Measurements from ENCODE around the gene ACP3. TPM values are rescaled to one million over a fixed set of nuclear protein-coding genes. Genes with fewer than 3 reads are reported as not detected.

The ACP3 gene
- total RNA-seq, 2 donors from 2014 or later: 5.6 to 5.9 TPM

- no peaks in the 10 kb centered on the region for H3K36me3 ChIP-seq
- H3K27me3 ChIP-seq (replicated peaks; ENCODE audit: insufficient read depth): no peaks in the 10 kb centered on the region
- ATAC-seq (ENCODE audit: insufficient number of reproducible peaks, low FRiP score, low read depth): no peak
- no peak for DNase-seq (ENCODE audit: low spot score)
- TF ChIP-seq CTCF (IDR thresholded peaks at IDR 0.05): no peak
- H3K4me1 ChIP-seq (ENCODE audit: control insufficient read depth in 1 of 2, low read depth in 2 of 2): peaks cover 11 to 23% of the 10 kb centered on the region in 2 donors
- H3K9me3 ChIP-seq: no peaks in the 10 kb centered on the region
- H3K4me3 ChIP-seq: no peak overlapping the region
- H3K27ac ChIP-seq: no peak overlapping the region
Measured at GRCh38 chr3:132315851-132316250, 1.4 kb upstream of the ACP3 start.

GRCh38 chr3:132318451-132318850 is 1.2 kb downstream of the ACP3 start:
- H3K27ac ChIP-seq: no peak overlapping the region
- H3K4me1 ChIP-seq (ENCODE audit: control insufficient read depth in 1 of 2, low read depth in 2 of 2): peaks cover 11 to 23% of the 10 kb centered on the region in 2 donors
- H3K27me3 ChIP-seq (replicated peaks; ENCODE audit: insufficient read depth): no peaks in the 10 kb centered on the region
- H3K36me3 ChIP-seq: no peaks in the 10 kb centered on the region
- DNase-seq (ENCODE audit: low spot score) (no peak), ATAC-seq (ENCODE audit: insufficient number of reproducible peaks, low FRiP score, low read depth) (no peak)
- H3K4me3 ChIP-seq: no peak overlapping the region
- no peaks in the 10 kb centered on the region for H3K9me3 ChIP-seq
- no peak for TF ChIP-seq CTCF (IDR thresholded peaks at IDR 0.05)

- Histone ChIP-seq H3K27me3 (replicated peaks; ENCODE audit: insufficient read depth) (no peaks in the 10 kb centered on the region), H3K27ac (no peak overlapping the region), H3K4me3 (no peak overlapping the region), H3K9me3 (no peaks in the 10 kb centered on the region), H3K36me3 (no peaks in the 10 kb centered on the region), H3K4me1 (ENCODE audit: control insufficient read depth in 1 of 2, low read depth in 2 of 2) (peaks cover 11 to 23% of the 10 kb centered on the region in 2 donors)
- no peak for ATAC-seq (ENCODE audit: insufficient number of reproducible peaks, low FRiP score, low read depth)
- TF ChIP-seq CTCF (IDR thresholded peaks at IDR 0.05): no peak
- DNase-seq (ENCODE audit: low spot score): no peak
Measured at GRCh38 chr3:132321304-132321703, 4.1 kb downstream of the ACP3 start.

- H3K4me1 ChIP-seq (ENCODE audit: control insufficient read depth in 1 of 2, low read depth in 2 of 2): no peaks in the 10 kb centered on the region
- H3K27me3 ChIP-seq (replicated peaks; ENCODE audit: insufficient read depth): no peaks in the 10 kb centered on the region
- DNase-seq (ENCODE audit: low spot score): no peak
- no peak for ATAC-seq (ENCODE audit: insufficient number of reproducible peaks, low FRiP score, low read depth)
- H3K4me3 ChIP-seq: no peak overlapping the region
- TF ChIP-seq CTCF (IDR thresholded peaks at IDR 0.05): no peak
- no peaks in the 10 kb centered on the region for H3K9me3 ChIP-seq
- H3K27ac ChIP-seq: no peak overlapping the region
- H3K36me3 ChIP-seq: no peaks in the 10 kb centered on the region
Measured at GRCh38 chr3:132325103-132325606, 7.9 kb downstream of the ACP3 start.

GRCh38 chr3:132325634-132326033 is 8.4 kb downstream of the ACP3 start:
- ATAC-seq (ENCODE audit: insufficient number of reproducible peaks, low FRiP score, low read depth) (no peak), DNase-seq (ENCODE audit: low spot score) (no peak)
- H3K9me3 ChIP-seq: no peaks in the 10 kb centered on the region
- no peak overlapping the region for H3K4me3 ChIP-seq
- H3K4me1 ChIP-seq (ENCODE audit: control insufficient read depth in 1 of 2, low read depth in 2 of 2): no peaks in the 10 kb centered on the region
- no peak overlapping the region for H3K27ac ChIP-seq
- no peaks in the 10 kb centered on the region for H3K36me3 ChIP-seq
- no peaks in the 10 kb centered on the region for H3K27me3 ChIP-seq (replicated peaks; ENCODE audit: insufficient read depth)
- TF ChIP-seq CTCF (IDR thresholded peaks at IDR 0.05): no peak

All from thoracic aorta (tissue), 2 donors.